Prostate gland (tissue), 2 donors: Measurements from ENCODE around the gene GRIK2. TPM values are rescaled to one million over a fixed set of nuclear protein-coding genes. Genes with fewer than 3 reads are reported as not detected.

ENCODE experiments used
- DNase-seq: peaks from one replicate; pipeline ENCODE4 v3.0.0-alpha.2; 2019; ENCODE audit warnings: low spot score
- H3K27ac ChIP-seq, 2 donors: fragments of 200-600 bp; sonication (generic); 2 replicates each; pipeline ENCODE4 v1.5.1; 2017 to 2019
- H3K27me3 ChIP-seq: fragments of 200-600 bp; sonication (generic); replicated peaks from 2 replicates; pipeline ENCODE4 v1.5.1; 2019; ENCODE audit not compliant: insufficient read depth
- H3K36me3 ChIP-seq, 2 donors: fragments of 200-600 bp; sonication (generic); 1 replicate in 1 of 2; 2 replicates in 1 of 2; pipeline versions ENCODE4 v1.5.1 to v1.8.1; 2017 to 2019
- H3K4me1 ChIP-seq: fragments of 200-600 bp; sonication (generic); replicated peaks from 2 replicates; pipeline ENCODE4 v1.5.1; 2019
- H3K4me3 ChIP-seq, 2 donors: fragments of 200-600 bp; sonication (generic); 2 replicates each; pipeline ENCODE4 v1.5.1; 2017 to 2019
- H3K9me3 ChIP-seq: fragments of 200-600 bp; sonication (generic); 2 replicates; pipeline ENCODE4 v1.5.1; 2017
- CTCF ChIP-seq, 4 experiments: fragments of 200-600 bp in 2 of 4; fragments of 450-650 bp in 2 of 4; sonication (generic) in 2 of 4; IDR thresholded peaks; 1 replicate in 3 of 4; 2 replicates in 1 of 4; pipeline ENCODE4 v1.5.1; 2016 to 2019; ENCODE audit warnings: antibody characterized with exemption in 4 of 4, mild to moderate bottlenecking in 2 of 4, moderate library complexity in 2 of 4
- POLR2A ChIP-seq: fragments of 450-650 bp; IDR thresholded peaks from one replicate; pipeline ENCODE4 v1.6.1; 2016; ENCODE audit warnings: antibody characterized with exemption, mild to moderate bottlenecking
- POLR2AphosphoS5 ChIP-seq: sonication (generic); formaldehyde crosslinking; IDR thresholded peaks from one replicate; pipeline ENCODE4 v1.6.1; 2017; ENCODE audit warnings: antibody characterized with exemption
- WGBS: methylation state at CpG from one replicate; pipeline ENCODE4 v1.1.5; 2018; 5-methylcytosine and 5-hydroxymethylcytosine counted together
- intact Hi-C: fragments of 100-400 bp; cut with DNase I; formaldehyde crosslinking; loops from one replicate; pipeline ENCODE4 v1.14.2; 2022
- total RNA-seq, 2 donors: library from RNA; depleted of rRNA; stranded (reverse); fragments of >200 nt; gene quantifications; one replicate each; pipeline ENCODE4 v1.1.0, GENCODE V29; 2016

Gene GRIK2
- total RNA-seq, 2 donors from 2014 or later = 2.6 to 15.7 TPM

- TF ChIP-seq POLR2A = no peak
- no peaks in the 10 kb centered on the region for H3K4me1 ChIP-seq
- 88% methylated on average over 1 of the region's 1 CpG for WGBS
- H3K36me3 ChIP-seq = no peaks in the 10 kb centered on the region
- no peaks in the 10 kb centered on the region for H3K27me3 ChIP-seq
- DNase-seq = no peak
- intact Hi-C loops = no loop called here
- no peaks in the 10 kb centered on the region for H3K9me3 ChIP-seq
- H3K27ac ChIP-seq = no peak overlapping the region
- H3K4me3 ChIP-seq = no peak overlapping the region
Measured at GRCh38 chr6:101716387-101716786, 322.9 kb downstream of the GRIK2 start.

- H3K27me3 ChIP-seq = no peaks in the 10 kb centered on the region
- DNase-seq = no peak
- no peak overlapping the region for H3K4me3 ChIP-seq
- intact Hi-C loops = no loop called here
- TF ChIP-seq CTCF (IDR thresholded peaks at IDR 0.05) (no peak), POLR2A (no peak), POLR2AphosphoS5 (no peak)
- H3K4me1 ChIP-seq = no peaks in the 10 kb centered on the region
- no peaks in the 10 kb centered on the region for H3K9me3 ChIP-seq
- no peak overlapping the region for H3K27ac ChIP-seq
- no peaks in the 10 kb centered on the region for H3K36me3 ChIP-seq
Measured at GRCh38 chr6:101716810-101717209, 323.3 kb downstream of the GRIK2 start.

- intact Hi-C loops = no loop called here
- 79% methylated on average over 1 of the region's 1 CpG for WGBS
- no peaks in the 10 kb centered on the region for H3K9me3 ChIP-seq
- no peak for DNase-seq
- no peaks in the 10 kb centered on the region for H3K27me3 ChIP-seq
- no peak overlapping the region for H3K4me3 ChIP-seq
- TF ChIP-seq POLR2AphosphoS5 = no peak
- no peak for TF ChIP-seq POLR2A
- TF ChIP-seq CTCF (IDR thresholded peaks at IDR 0.05) = no peak
- no peak overlapping the region for H3K27ac ChIP-seq
- H3K36me3 ChIP-seq = no peaks in the 10 kb centered on the region
- no peaks in the 10 kb centered on the region for H3K4me1 ChIP-seq
Measured at GRCh38 chr6:101719521-101719920, 326.0 kb downstream of the GRIK2 start.

GRCh38 chr6:101722471-101722870, 329.0 kb downstream of the GRIK2 start:
- H3K27me3 ChIP-seq = no peaks in the 10 kb centered on the region
- H3K27ac ChIP-seq = no peak overlapping the region
- 61% methylated on average over 1 of the region's 1 CpG for WGBS
- no peaks in the 10 kb centered on the region for H3K4me1 ChIP-seq
- no peaks in the 10 kb centered on the region for H3K36me3 ChIP-seq
- no peak for DNase-seq
- no peaks in the 10 kb centered on the region for H3K9me3 ChIP-seq
- H3K4me3 ChIP-seq = no peak overlapping the region
- intact Hi-C loops = no loop called here
- TF ChIP-seq POLR2A = no peak
- TF ChIP-seq CTCF (IDR thresholded peaks at IDR 0.05) = no peak
- TF ChIP-seq POLR2AphosphoS5 = no peak

- 68% methylated on average over 1 of the region's 1 CpG for WGBS
- TF ChIP-seq POLR2AphosphoS5 (no peak), CTCF (IDR thresholded peaks at IDR 0.05) (no peak), POLR2A (no peak)
Measured at GRCh38 chr6:101722991-101723579, 329.6 kb downstream of the GRIK2 start.

More at GRCh38 chr6:101722991-101723579, 329.6 kb downstream of the GRIK2 start:
- Histone ChIP-seq H3K36me3 (no peaks in the 10 kb centered on the region), H3K27ac (no peak overlapping the region), H3K4me1 (no peaks in the 10 kb centered on the region), H3K9me3 (no peaks in the 10 kb centered on the region), H3K27me3 (no peaks in the 10 kb centered on the region), H3K4me3 (no peak overlapping the region)
- intact Hi-C loops = no loop called here
- DNase-seq = no peak
